Endodermal cell (in vitro differentiated cells): ENCODE data around the gene STK32B. TPM values are rescaled to one million over a fixed set of nuclear protein-coding genes. Genes with fewer than 3 reads are reported as not detected.

Experiments
- DNase-seq: peaks from one replicate; pipeline ENCODE4 v3.0.0-alpha.2; 2017
- H3K27ac ChIP-seq: 2 replicates; pipeline ENCODE4 v1.5.1; 2013; ENCODE audit warnings: mild to moderate bottlenecking, low read depth, low read length, moderate library complexity
- H3K27me3 ChIP-seq: 2 replicates; pipeline ENCODE4 v1.6.1; 2013; ENCODE audit warnings: mild to moderate bottlenecking, low read length, moderate library complexity; ENCODE audit not compliant: insufficient read depth, control insufficient read depth, poor library complexity, severe bottlenecking
- H3K36me3 ChIP-seq: 2 replicates; pipeline ENCODE4 v1.7.0; 2013; ENCODE audit warnings: mild to moderate bottlenecking, low read length, moderate library complexity; ENCODE audit not compliant: control insufficient read depth, insufficient read depth
- H3K4me1 ChIP-seq: one replicate; pipeline ENCODE4 v1.7.0; 2013; ENCODE audit warnings: low read length; ENCODE audit not compliant: control insufficient read depth, insufficient read depth
- H3K4me3 ChIP-seq: 2 replicates; pipeline ENCODE4 v1.5.1; 2013; ENCODE audit warnings: mild to moderate bottlenecking, low read length, moderate library complexity
- H3K9ac ChIP-seq: 2 replicates; pipeline ENCODE4 v1.6.1; 2013; ENCODE audit warnings: mild to moderate bottlenecking, low read length, moderate library complexity; ENCODE audit not compliant: poor library complexity, severe bottlenecking; ENCODE audit errors: extremely low read depth
- H3K9me3 ChIP-seq: 2 replicates; pipeline ENCODE4 v1.6.1; 2013; ENCODE audit warnings: mild to moderate bottlenecking, low read length, moderate library complexity; ENCODE audit not compliant: control insufficient read depth
- H3K27ac Mint-ChIP-seq: 2 replicates; pipeline ENCODE4 v1.8.0; 2020; ENCODE audit warnings: mixed read lengths
- H3K27me3 Mint-ChIP-seq: 2 replicates; pipeline ENCODE4 v1.8.0; 2021; ENCODE audit warnings: mild to moderate bottlenecking, mixed read lengths; ENCODE audit not compliant: insufficient read depth
- H3K36me3 Mint-ChIP-seq: 2 replicates; pipeline ENCODE4 v1.8.0; 2020; ENCODE audit warnings: low read depth, mixed read lengths
- H3K4me1 Mint-ChIP-seq: 2 replicates; pipeline ENCODE4 v1.8.0; 2020; ENCODE audit warnings: mixed read lengths
- H3K4me3 Mint-ChIP-seq: 2 replicates; pipeline ENCODE4 v1.8.0; 2020; ENCODE audit warnings: mild to moderate bottlenecking, moderate library complexity, mixed read lengths
- H3K9me3 Mint-ChIP-seq: 2 replicates; pipeline ENCODE4 v1.8.0; 2020; ENCODE audit warnings: mild to moderate bottlenecking, mixed read lengths
- CTCF ChIP-seq: fragments of 200-600 bp; sonication (generic); conservative IDR thresholded peaks from 2 replicates; pipeline ENCODE4 v1.5.0; 2021; ENCODE audit warnings: antibody characterized with exemption, mild to moderate bottlenecking
- WGBS, 2 experiments: methylation state at CpG; one replicate each; pipeline versions ENCODE4 v1.1.5 to v1.1.7; 2013; ENCODE audit warnings: missing lambda C conversion rate in 2 of 2, mixed read lengths in 1 of 2; ENCODE audit not compliant: insufficient coverage in 1 of 2, insufficient read length in 1 of 2; 5-methylcytosine and 5-hydroxymethylcytosine counted together
- total RNA-seq, 2 donors: library from RNA; stranded (reverse); fragmentation: NEBNext Ultra II Directional in 1 of 2; extraction: Animal tissue kit (Norgen Biotek cat#: 25700) in 1 of 2; gene quantifications; 2 replicates in 1 of 2; 3 replicates in 1 of 2; pipeline ENCODE4 v1.2.1, GENCODE V29; 2021

The STK32B gene
- total RNA-seq, 2 donors from 2014 or later: 1.4 to 1.5 TPM

GRCh38 chr4:5393911-5394513 lies 342.7 kb downstream of the STK32B start:
- 95% methylated on average over 12 of the region's 12 CpGs for whole genome bisulfite sequencing, 2 experiments
- Histone ChIP-seq H3K9ac (no peak overlapping the region), H3K27me3 (no peaks in the 10 kb centered on the region), H3K4me1 (no peaks in the 10 kb centered on the region), H3K27ac (no peak overlapping the region), H3K4me3 (no peak overlapping the region), H3K36me3 (no peaks in the 10 kb centered on the region), H3K9me3 (no peaks in the 10 kb centered on the region)
- no peak for DNase-seq
- TF ChIP-seq CTCF: no peak
- H3K36me3 Mint-ChIP-seq: no peaks in the 10 kb centered on the region
- no peak overlapping the region for H3K4me3 Mint-ChIP-seq
- no peaks in the 10 kb centered on the region for H3K4me1 Mint-ChIP-seq
- H3K9me3 Mint-ChIP-seq: peaks cover 2% of the 10 kb centered on the region
- H3K27me3 Mint-ChIP-seq: no peaks in the 10 kb centered on the region
- H3K27ac Mint-ChIP-seq: no peak overlapping the region

DNA sequence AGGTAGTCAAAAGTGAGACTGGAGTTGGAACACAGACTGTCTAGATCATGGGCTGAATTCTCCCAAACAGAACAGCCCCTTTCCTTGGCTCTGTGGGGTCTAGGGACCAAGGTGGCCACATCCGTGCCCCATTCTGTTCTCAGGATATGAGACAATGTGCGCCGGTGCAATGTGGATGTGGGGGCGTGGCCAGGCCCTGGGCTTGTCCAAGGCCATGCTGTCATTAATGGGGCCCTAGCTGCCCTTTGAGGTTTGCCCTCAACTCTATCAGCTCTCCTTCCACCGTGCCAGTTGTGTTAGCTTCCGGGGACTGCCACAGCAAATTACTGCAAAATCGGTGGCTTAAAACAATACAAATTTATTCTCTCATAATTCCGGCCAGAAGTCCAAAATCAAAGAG lies 344.5 kb downstream of the STK32B start:
- TF ChIP-seq CTCF: no peak
- no peak overlapping the region for H3K9ac ChIP-seq
- H3K9me3 ChIP-seq: no peaks in the 10 kb centered on the region
- no peaks in the 10 kb centered on the region for H3K4me1 ChIP-seq
- Mint-ChIP-seq H3K36me3 (no peaks in the 10 kb centered on the region), H3K4me1 (no peaks in the 10 kb centered on the region), H3K27me3 (peaks cover 2% of the 10 kb centered on the region), H3K4me3 (no peak overlapping the region), H3K9me3 (peaks cover 2% of the 10 kb centered on the region), H3K27ac (no peak overlapping the region)
- no peak for DNase-seq
- no peak overlapping the region for H3K4me3 ChIP-seq
- H3K27me3 ChIP-seq: no peaks in the 10 kb centered on the region
- H3K27ac ChIP-seq: no peak overlapping the region
- WGBS, 2 experiments: 95 to 96% methylated on average over 7 to 8 of the region's 8 CpGs
- no peaks in the 10 kb centered on the region for H3K36me3 ChIP-seq

- Histone ChIP-seq H3K27ac (no peak overlapping the region), H3K4me1 (no peaks in the 10 kb centered on the region), H3K9me3 (no peaks in the 10 kb centered on the region), H3K9ac (no peak overlapping the region), H3K36me3 (no peaks in the 10 kb centered on the region), H3K27me3 (no peaks in the 10 kb centered on the region), H3K4me3 (no peak overlapping the region)
- Mint-ChIP-seq H3K27ac (no peak overlapping the region), H3K4me3 (no peak overlapping the region), H3K27me3 (peaks cover 4% of the 10 kb centered on the region), H3K4me1 (no peaks in the 10 kb centered on the region), H3K36me3 (no peaks in the 10 kb centered on the region), H3K9me3 (peaks cover 11% of the 10 kb centered on the region)
- no peak for TF ChIP-seq CTCF
- 73 to 84% methylated on average over 3 of the region's 3 CpGs for WGBS, 2 experiments
- DNase-seq: no peak
These were observed 346.8 kb downstream of the STK32B start for GRCh38 chr4:5398056-5398455.
